Tibial nerve (tissue), 4 donors: ENCODE measurements around the gene FCSK. TPM values are rescaled to one million over a fixed set of nuclear protein-coding genes. Genes with fewer than 3 reads are reported as not detected.
A peak's percentile ranks its signal among the peaks of the same experiment; 100 is the strongest.

Source experiments
- DNase-seq, 2 donors: peaks; one replicate each; pipeline ENCODE4 v3.0.0-alpha.2; 2019; ENCODE audit warnings: low spot score in 2 of 2
- H3K27ac ChIP-seq, 4 donors: fragments of 200-600 bp; sonication (generic) in 3 of 4; one replicate each; pipeline ENCODE4 v1.5.1; 2017 to 2019; ENCODE audit warnings: mild to moderate bottlenecking in 1 of 4
- H3K27me3 ChIP-seq, 2 donors: fragments of 200-600 bp; sonication (generic) in 1 of 2; one replicate each; pipeline versions ENCODE4 v1.5.1 to v1.6.0; 2017 to 2019
- H3K36me3 ChIP-seq, 3 donors: fragments of 200-600 bp; sonication (generic); one replicate each; pipeline ENCODE4 v1.5.1; 2018 to 2019
- H3K4me1 ChIP-seq, 4 donors: fragments of 200-600 bp; sonication (generic) in 3 of 4; one replicate each; pipeline ENCODE4 v1.5.1; 2017 to 2019
- H3K4me3 ChIP-seq, 4 donors: fragments of 200-600 bp; sonication (generic) in 3 of 4; one replicate each; pipeline ENCODE4 v1.5.1; 2017 to 2019; ENCODE audit warnings: mild to moderate bottlenecking in 1 of 4, moderate library complexity in 1 of 4
- H3K9me3 ChIP-seq, 4 donors: fragments of 200-600 bp; sonication (generic) in 3 of 4; one replicate each; pipeline ENCODE4 v1.5.1; 2017 to 2019
- EP300 ChIP-seq, 2 donors: sonication (generic); formaldehyde crosslinking; IDR thresholded peaks; one replicate each; pipeline ENCODE4 v1.6.1; 2017; ENCODE audit warnings: antibody characterized with exemption in 2 of 2, mild to moderate bottlenecking in 1 of 2
- POLR2A ChIP-seq, 2 donors: fragments of 450-650 bp; IDR thresholded peaks; one replicate each; pipeline ENCODE4 v1.6.1; 2017; ENCODE audit warnings: antibody characterized with exemption in 2 of 2, mild to moderate bottlenecking in 2 of 2, moderate library complexity in 2 of 2
- WGBS, 2 donors: methylation state at CpG; one replicate each; pipeline ENCODE4 v1.1.5; 2018; 5-methylcytosine and 5-hydroxymethylcytosine counted together
- total RNA-seq, 4 donors: library from RNA; depleted of rRNA; stranded (reverse); fragments of >200 nt; gene quantifications; one replicate each; pipeline ENCODE4 v1.1.0, GENCODE V29; 2016
- TF ChIP-seq, protein P1 (sequence below), 5 experiments: fragments of 200-600 bp in 3 of 5; fragments of 450-650 bp in 2 of 5; sonication (generic) in 3 of 5; IDR thresholded peaks; one replicate each; pipeline ENCODE4 v1.5.1; 2016 to 2019; ENCODE audit warnings: antibody characterized with exemption in 5 of 5, mild to moderate bottlenecking in 3 of 5, moderate library complexity in 2 of 5

The FCSK gene
- total RNA-seq, 4 donors from 2014 or later: 21.3 to 53.1 (median 37.9) TPM

DNA sequence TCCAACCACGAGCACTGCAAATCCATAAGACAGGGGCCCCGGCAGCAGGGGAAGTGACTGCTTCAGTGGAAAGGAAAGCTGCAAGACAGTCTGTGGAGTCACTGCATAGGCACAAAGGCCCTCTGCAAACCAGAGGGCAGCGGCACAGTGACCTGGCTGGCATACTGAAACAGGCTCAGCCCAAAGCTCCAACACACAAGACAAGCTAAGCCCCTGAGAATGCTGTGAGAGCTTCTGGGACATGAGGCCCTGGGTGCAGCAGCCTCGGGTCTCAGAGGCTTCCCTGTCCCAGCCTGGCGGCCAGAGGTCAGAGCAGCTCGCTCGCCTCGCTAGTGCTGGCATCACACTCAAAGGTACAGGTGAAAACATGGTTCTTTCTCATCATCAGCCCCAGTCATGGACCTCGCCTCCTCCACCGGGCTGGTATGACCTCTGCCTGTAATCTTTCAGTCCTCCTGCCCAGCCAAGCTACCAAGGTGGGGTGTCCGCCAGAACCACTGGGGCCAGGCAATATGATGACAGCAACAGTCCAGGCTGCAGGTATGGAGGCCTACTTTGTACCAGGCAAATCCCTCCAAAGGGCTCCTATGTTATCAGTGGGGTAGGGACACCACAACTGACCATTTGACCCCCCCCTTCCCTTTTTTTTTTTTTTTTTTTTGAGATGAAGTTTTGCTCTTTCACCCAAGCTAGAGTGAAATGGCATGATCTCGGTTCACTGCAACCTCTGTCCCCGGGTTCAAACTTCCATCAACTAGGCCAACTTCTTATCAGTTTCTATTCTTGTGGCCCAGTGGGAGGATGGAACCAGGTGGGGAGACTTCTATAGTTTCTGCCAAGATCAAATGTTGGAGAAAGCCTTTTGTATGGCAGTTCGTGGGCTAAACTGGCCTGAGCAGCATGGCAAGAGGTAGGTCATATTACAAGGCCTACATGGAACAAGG is 34.7 kb upstream of the FCSK start:
- no peaks in the 10 kb centered on the region for H3K36me3 ChIP-seq
- H3K27me3 ChIP-seq: no peaks in the 10 kb centered on the region
- TF ChIP-seq EP300 (IDR thresholded peaks at IDR 0.05) (no peak), POLR2A (IDR thresholded peaks at IDR 0.05) (no peak)
- TF ChIP-seq, protein P1, sequence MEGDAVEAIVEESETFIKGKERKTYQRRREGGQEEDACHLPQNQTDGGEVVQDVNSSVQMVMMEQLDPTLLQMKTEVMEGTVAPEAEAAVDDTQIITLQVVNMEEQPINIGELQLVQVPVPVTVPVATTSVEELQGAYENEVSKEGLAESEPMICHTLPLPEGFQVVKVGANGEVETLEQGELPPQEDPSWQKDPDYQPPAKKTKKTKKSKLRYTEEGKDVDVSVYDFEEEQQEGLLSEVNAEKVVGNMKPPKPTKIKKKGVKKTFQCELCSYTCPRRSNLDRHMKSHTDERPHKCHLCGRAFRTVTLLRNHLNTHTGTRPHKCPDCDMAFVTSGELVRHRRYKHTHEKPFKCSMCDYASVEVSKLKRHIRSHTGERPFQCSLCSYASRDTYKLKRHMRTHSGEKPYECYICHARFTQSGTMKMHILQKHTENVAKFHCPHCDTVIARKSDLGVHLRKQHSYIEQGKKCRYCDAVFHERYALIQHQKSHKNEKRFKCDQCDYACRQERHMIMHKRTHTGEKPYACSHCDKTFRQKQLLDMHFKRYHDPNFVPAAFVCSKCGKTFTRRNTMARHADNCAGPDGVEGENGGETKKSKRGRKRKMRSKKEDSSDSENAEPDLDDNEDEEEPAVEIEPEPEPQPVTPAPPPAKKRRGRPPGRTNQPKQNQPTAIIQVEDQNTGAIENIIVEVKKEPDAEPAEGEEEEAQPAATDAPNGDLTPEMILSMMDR (IDR thresholded peaks at IDR 0.05): no peak
- H3K4me3 ChIP-seq: no peak overlapping the region
- no peak for DNase-seq
- WGBS, 2 donors: 62 to 65% methylated on average over 14 of the region's 14 CpGs
- H3K9me3 ChIP-seq: no peaks in the 10 kb centered on the region
- peaks cover 0 to 61% (median 26%) of the 10 kb centered on the region in 4 donors for H3K4me1 ChIP-seq
- H3K27ac ChIP-seq: peak overlapping the region in 1 of 4 donors; percentile 0

DNA sequence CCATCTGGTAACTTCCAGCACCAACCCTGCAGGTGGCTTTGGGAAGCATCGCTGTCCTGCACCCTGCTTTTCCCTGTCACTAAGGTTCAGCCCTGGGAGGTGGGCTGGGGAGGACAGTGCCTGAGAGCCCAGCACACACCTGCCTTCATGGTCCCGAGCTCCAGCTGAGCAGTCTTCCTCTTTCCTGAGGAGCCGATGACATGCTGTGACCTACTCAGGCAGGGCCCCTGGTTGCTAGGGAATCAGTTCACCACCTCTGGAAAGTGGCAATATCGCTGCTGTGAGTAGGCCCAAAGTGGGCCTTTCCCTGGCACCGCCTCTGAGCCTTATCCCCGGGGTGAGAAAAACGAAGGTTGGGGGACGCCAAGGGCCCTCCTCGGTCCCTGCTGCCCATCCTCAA is 33.4 kb upstream of the FCSK start:
- no peaks in the 10 kb centered on the region for H3K9me3 ChIP-seq
- DNase-seq: no peak
- H3K4me3 ChIP-seq: no peak overlapping the region
- H3K27me3 ChIP-seq: no peaks in the 10 kb centered on the region
- 78 to 84% methylated on average over 9 of the region's 9 CpGs for WGBS, 2 donors
- H3K36me3 ChIP-seq: no peaks in the 10 kb centered on the region
- H3K27ac ChIP-seq: no peak overlapping the region
- peaks cover 0 to 61% (median 26%) of the 10 kb centered on the region in 4 donors for H3K4me1 ChIP-seq
- TF ChIP-seq, protein P1 (IDR thresholded peaks at IDR 0.05): no peak
- TF ChIP-seq POLR2A (IDR thresholded peaks at IDR 0.05) (no peak), EP300 (IDR thresholded peaks at IDR 0.05) (no peak)

DNA sequence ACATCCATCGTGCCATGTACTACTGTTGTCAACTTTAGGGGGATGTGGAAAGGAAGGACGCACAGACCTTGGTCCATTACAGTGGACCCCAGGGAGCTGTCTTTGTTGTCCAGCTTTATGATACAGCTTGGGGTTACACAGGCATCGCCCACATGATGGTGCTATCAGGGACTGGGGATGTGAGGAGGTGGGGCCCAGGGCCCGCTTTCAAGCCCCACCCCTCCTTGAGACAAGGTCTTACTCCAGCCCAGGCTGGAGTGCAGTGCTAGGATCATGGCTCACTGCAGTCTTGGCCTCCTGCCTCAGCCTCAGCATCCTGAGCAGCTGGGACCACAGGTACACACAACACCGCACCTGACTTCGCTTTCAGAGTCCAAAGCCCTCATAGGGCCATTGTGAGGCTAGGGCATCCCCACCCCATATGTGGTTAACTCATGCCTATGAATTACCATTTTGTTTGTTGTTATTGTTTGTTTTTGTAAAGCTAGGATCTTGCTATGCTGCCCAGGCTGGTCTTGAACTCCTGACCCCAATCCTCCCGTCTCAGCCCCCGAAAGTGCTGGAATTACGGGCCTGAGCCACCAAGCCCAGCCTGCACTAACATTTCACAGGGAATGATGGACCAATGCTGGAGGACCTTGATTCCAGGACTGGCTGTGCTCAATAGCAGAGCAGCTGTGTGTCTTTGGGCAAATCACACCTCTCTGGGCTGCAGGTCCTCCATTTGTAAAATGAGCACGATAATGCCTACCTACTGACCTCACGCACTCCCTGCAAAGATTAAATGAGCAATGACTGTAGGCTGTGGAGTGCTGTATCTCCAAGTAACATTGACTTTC is 32.7 kb upstream of the FCSK start:
- H3K9me3 ChIP-seq: no peaks in the 10 kb centered on the region
- no peak overlapping the region for H3K27ac ChIP-seq
- H3K36me3 ChIP-seq: no peaks in the 10 kb centered on the region
- peaks cover 0 to 61% (median 26%) of the 10 kb centered on the region in 4 donors for H3K4me1 ChIP-seq
- H3K4me3 ChIP-seq: no peak overlapping the region
- TF ChIP-seq EP300 (IDR thresholded peaks at IDR 0.05): no peak
- TF ChIP-seq, protein P1 (IDR thresholded peaks at IDR 0.05): no peak
- no peak for TF ChIP-seq POLR2A (IDR thresholded peaks at IDR 0.05)
- no peak for DNase-seq
- no peaks in the 10 kb centered on the region for H3K27me3 ChIP-seq
- 87 to 90% methylated on average over 10 to 11 of the region's 11 CpGs for WGBS, 2 donors

DNA sequence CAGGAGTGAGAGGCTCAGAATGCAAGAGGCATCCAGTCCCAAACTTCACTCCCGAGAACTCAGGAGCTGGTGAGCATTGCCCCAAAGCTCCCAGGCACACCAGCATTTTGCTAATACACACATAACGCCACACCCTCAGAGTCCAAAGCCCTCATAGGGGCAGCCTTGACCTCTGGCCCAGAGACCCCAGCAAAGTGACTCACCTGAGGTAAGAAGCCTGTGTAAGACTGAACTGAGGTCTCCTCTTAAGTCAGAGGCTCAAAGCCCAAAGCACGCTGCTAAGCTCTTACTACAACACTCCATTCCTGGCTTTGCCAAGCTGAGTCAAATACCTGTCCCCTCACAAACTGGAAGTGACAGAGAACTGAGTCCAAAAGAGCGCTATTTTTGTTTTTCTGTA is 31.9 kb upstream of the FCSK start:
- H3K9me3 ChIP-seq: no peaks in the 10 kb centered on the region
- H3K4me1 ChIP-seq: peaks cover 0 to 62% (median 23%) of the 10 kb centered on the region in 4 donors
- 97 to 98% methylated on average over 4 of the region's 4 CpGs for WGBS, 2 donors
- H3K27me3 ChIP-seq: no peaks in the 10 kb centered on the region
- H3K27ac ChIP-seq: no peak overlapping the region
- H3K36me3 ChIP-seq: no peaks in the 10 kb centered on the region
- TF ChIP-seq EP300 (IDR thresholded peaks at IDR 0.05) (no peak), POLR2A (IDR thresholded peaks at IDR 0.05) (no peak)
- TF ChIP-seq, protein P1 (IDR thresholded peaks at IDR 0.05): no peak
- no peak for DNase-seq
- H3K4me3 ChIP-seq: no peak overlapping the region
